Neuronal stem cell (in vitro differentiated cells): ENCODE measurements around the gene SPANXN2.

ENCODE experiments used
- DNase-seq: peaks from one replicate; pipeline ENCODE4 v3.0.0-alpha.2; 2013; ENCODE audit warnings: low spot score
- H2AFZ ChIP-seq: one replicate; pipeline ENCODE4 v1.6.1; 2013; ENCODE audit warnings: mild to moderate bottlenecking, low read length, inconsistent platforms
- H2AK5ac ChIP-seq: 2 replicates; pipeline ENCODE4 v1.6.1; 2013; ENCODE audit warnings: low read depth, mild to moderate bottlenecking, inconsistent platforms, low read length, moderate library complexity, mixed read lengths
- H2BK120ac ChIP-seq: 2 replicates; pipeline ENCODE4 v1.6.1; 2013; ENCODE audit warnings: low read depth, mild to moderate bottlenecking, inconsistent platforms, low read length, moderate library complexity, mixed read lengths
- H2BK12ac ChIP-seq: one replicate; pipeline ENCODE4 v1.6.1; 2013; ENCODE audit warnings: low read length, inconsistent platforms
- H2BK15ac ChIP-seq: 2 replicates; pipeline ENCODE4 v1.6.1; 2013; ENCODE audit warnings: mild to moderate bottlenecking, low read length, inconsistent platforms, mixed read lengths
- H2BK5ac ChIP-seq: one replicate; pipeline ENCODE4 v1.6.1; 2013; ENCODE audit warnings: inconsistent platforms, mild to moderate bottlenecking, low read length, moderate library complexity
- H3K14ac ChIP-seq: one replicate; pipeline ENCODE4 v1.6.1; 2013; ENCODE audit warnings: low read length, inconsistent platforms
- H3K18ac ChIP-seq: 2 replicates; pipeline ENCODE4 v1.6.1; 2013; ENCODE audit warnings: low read length, inconsistent platforms
- H3K23ac ChIP-seq: 2 replicates; pipeline ENCODE4 v1.6.1; 2013; ENCODE audit warnings: low read depth, mild to moderate bottlenecking, mixed read lengths, low read length, inconsistent platforms; ENCODE audit not compliant: poor library complexity
- H3K27ac ChIP-seq: replicated peaks from 3 replicates; pipeline ENCODE4 v1.5.1; 2013; ENCODE audit warnings: low read length, inconsistent platforms
- H3K27me3 ChIP-seq, 3 experiments: 2 replicates each; pipeline ENCODE4 v1.6.1; 2013; ENCODE audit warnings: low read length in 3 of 3, mild to moderate bottlenecking in 2 of 3, inconsistent platforms in 1 of 3, low read depth in 1 of 3, mixed read lengths in 1 of 3, moderate library complexity in 1 of 3; ENCODE audit not compliant: control insufficient read depth in 3 of 3, insufficient read depth in 3 of 3
- H3K36me3 ChIP-seq, 2 donors: replicated peaks in 1 of 2; 2 replicates each; pipeline ENCODE4 v1.6.1; 2013; ENCODE audit warnings: low read length in 2 of 2; ENCODE audit not compliant: control insufficient read depth in 2 of 2, insufficient read depth in 2 of 2
- H3K4ac ChIP-seq: 2 replicates; pipeline ENCODE4 v1.6.1; 2013; ENCODE audit warnings: inconsistent platforms, mild to moderate bottlenecking, low read length, moderate library complexity
- H3K4me1 ChIP-seq, 2 donors: 1 replicate in 1 of 2; 2 replicates in 1 of 2; pipeline ENCODE4 v1.6.1; 2013; ENCODE audit warnings: low read length in 2 of 2, low read depth in 1 of 2; ENCODE audit not compliant: control insufficient read depth in 2 of 2, insufficient read depth in 1 of 2
- H3K4me2 ChIP-seq: one replicate; pipeline ENCODE4 v1.6.1; 2013; ENCODE audit warnings: mild to moderate bottlenecking, low read length, inconsistent platforms; ENCODE audit not compliant: insufficient read depth, poor library complexity, severe bottlenecking
- H3K4me3 ChIP-seq, 2 donors: 2 replicates each; pipeline ENCODE4 v1.5.1; 2013; ENCODE audit warnings: low read length in 2 of 2, mild to moderate bottlenecking in 2 of 2, inconsistent platforms in 1 of 2, moderate library complexity in 1 of 2
- H3K79me1 ChIP-seq: one replicate; pipeline ENCODE4 v1.6.1; 2013; ENCODE audit warnings: low read depth, mild to moderate bottlenecking, inconsistent platforms, low read length, moderate library complexity
- H3K9ac ChIP-seq: one replicate; pipeline ENCODE4 v1.6.1; 2013; ENCODE audit warnings: mild to moderate bottlenecking, low read depth, low read length, inconsistent platforms; ENCODE audit not compliant: poor library complexity
- H3K9me3 ChIP-seq, 2 donors: replicated peaks in 1 of 2; 2 replicates each; pipeline versions ENCODE3 to v1.6.1; 2013; ENCODE audit warnings: low read length in 2 of 2, mild to moderate bottlenecking in 2 of 2, inconsistent platforms in 1 of 2, low read depth in 1 of 2, mixed read lengths in 1 of 2, moderate library complexity in 1 of 2; ENCODE audit not compliant: control insufficient read depth in 2 of 2, insufficient read depth in 1 of 2
- H4K8ac ChIP-seq: one replicate; pipeline ENCODE4 v1.6.1; 2013; ENCODE audit warnings: low read depth, mild to moderate bottlenecking, inconsistent platforms, low read length, moderate library complexity
- H4K91ac ChIP-seq: one replicate; pipeline ENCODE4 v1.6.1; 2013; ENCODE audit warnings: low read length, low read depth, mild to moderate bottlenecking, inconsistent platforms; ENCODE audit not compliant: poor library complexity
- WGBS, 2 donors: extraction: QIAGEN DNeasy Blood & Tissue Kit; methylation state at CpG; one replicate each; pipeline ENCODE4 v1.1.7; 2013; ENCODE audit warnings: missing lambda C conversion rate in 2 of 2, mixed read lengths in 1 of 2; ENCODE audit not compliant: insufficient read length in 2 of 2, insufficient replicate concordance in 1 of 2; ENCODE audit errors: extremely low coverage in 2 of 2; 5-methylcytosine and 5-hydroxymethylcytosine counted together

The SPANXN2 gene

GRCh38 chrX:143669395-143669794, 51.2 kb downstream of the SPANXN2 start:
- Histone ChIP-seq H2BK12ac (no peak overlapping the region), H4K8ac (no peak overlapping the region), H4K91ac (no peak overlapping the region), H3K79me1 (no peaks in the 10 kb centered on the region), H3K18ac (no peak overlapping the region), H3K23ac (no peak overlapping the region), H3K9ac (no peak overlapping the region), H3K27me3 (no peaks in the 10 kb centered on the region), H2AK5ac (no peak overlapping the region), H2AFZ (no peak overlapping the region), H3K4me1 (no peaks in the 10 kb centered on the region), H3K4ac (no peak overlapping the region), H2BK15ac (no peak overlapping the region), H3K4me3 (no peak overlapping the region), H3K36me3 (no peaks in the 10 kb centered on the region), H2BK120ac (no peak overlapping the region), H2BK5ac (no peak overlapping the region), H3K27ac (no peak overlapping the region), H3K9me3 (no peaks in the 10 kb centered on the region), H3K4me2 (no peak overlapping the region), H3K14ac (no peak overlapping the region)
- no CpG with 5 or more reads among the region's 5 CpGs for WGBS, 2 donors
- DNase-seq: no peak

GRCh38 chrX:143664302-143664701, 56.2 kb downstream of the SPANXN2 start:
- no peak overlapping the region for H3K27ac ChIP-seq
- H2BK15ac ChIP-seq: no peak overlapping the region
- H2AK5ac ChIP-seq: no peak overlapping the region
- H3K9me3 ChIP-seq: no peaks in the 10 kb centered on the region
- no peak overlapping the region for H2AFZ ChIP-seq
- no peaks in the 10 kb centered on the region for H3K79me1 ChIP-seq
- no peaks in the 10 kb centered on the region for H3K27me3 ChIP-seq
- no peak overlapping the region for H3K9ac ChIP-seq
- no peak overlapping the region for H3K14ac ChIP-seq
- H3K4ac ChIP-seq: no peak overlapping the region
- H2BK12ac ChIP-seq: no peak overlapping the region
- no peaks in the 10 kb centered on the region for H3K4me1 ChIP-seq
- no peak overlapping the region for H4K91ac ChIP-seq
- H2BK120ac ChIP-seq: no peak overlapping the region
- DNase-seq: no peak
- no peak overlapping the region for H3K18ac ChIP-seq
- no peak overlapping the region for H3K23ac ChIP-seq
- H4K8ac ChIP-seq: no peak overlapping the region
- no peak overlapping the region for H3K4me2 ChIP-seq
- H2BK5ac ChIP-seq: no peak overlapping the region
- WGBS, 2 donors: no CpG with 5 or more reads among the region's 5 CpGs
- H3K4me3 ChIP-seq: no peak overlapping the region
- no peaks in the 10 kb centered on the region for H3K36me3 ChIP-seq

- Histone ChIP-seq H2BK15ac (no peak overlapping the region), H3K4me2 (no peak overlapping the region), H3K14ac (no peak overlapping the region), H3K4me3 (no peak overlapping the region), H3K27me3 (no peaks in the 10 kb centered on the region), H3K18ac (no peak overlapping the region), H3K27ac (no peak overlapping the region), H2AFZ (no peak overlapping the region), H3K36me3 (no peaks in the 10 kb centered on the region), H3K9ac (no peak overlapping the region), H4K91ac (no peak overlapping the region), H3K23ac (no peak overlapping the region), H2BK120ac (no peak overlapping the region), H2BK12ac (no peak overlapping the region), H4K8ac (no peak overlapping the region), H3K79me1 (no peaks in the 10 kb centered on the region), H3K4ac (no peak overlapping the region), H3K9me3 (no peaks in the 10 kb centered on the region), H2AK5ac (no peak overlapping the region), H3K4me1 (no peaks in the 10 kb centered on the region), H2BK5ac (no peak overlapping the region)
- WGBS, 2 donors: no CpG with 5 or more reads among the region's 5 CpGs
- no peak for DNase-seq
These were observed 56.8 kb downstream of the SPANXN2 start for GRCh38 chrX:143663755-143664154.
